Measurements from ENCODE around the gene GPSM1. TPM values are rescaled to one million over a fixed set of nuclear protein-coding genes. Genes with fewer than 3 reads are reported as not detected.

The GPSM1 gene
- total RNA-seq, 1 donor from 2014 or later, result 19.2 TPM

GRCh38 chr9:136280535-136281315, 46.6 kb upstream of the GPSM1 start:
- Histone ChIP-seq H3K4me3 (no peak overlapping the region), H3K4me1 (peaks cover 6% of the 10 kb centered on the region), H3K27me3 (ENCODE audit: low read depth) (peaks cover 33% of the 10 kb centered on the region), H3K9me3 (no peaks in the 10 kb centered on the region), H3K36me3 (no peaks in the 10 kb centered on the region), H3K27ac (no peak overlapping the region)
- intact Hi-C loops (cut with DNase I), result no loop called here
- ATAC-seq (no peak), DNase-seq (no peak)
- TF ChIP-seq CTCF (IDR thresholded peaks at IDR 0.05), result no peak

DNA sequence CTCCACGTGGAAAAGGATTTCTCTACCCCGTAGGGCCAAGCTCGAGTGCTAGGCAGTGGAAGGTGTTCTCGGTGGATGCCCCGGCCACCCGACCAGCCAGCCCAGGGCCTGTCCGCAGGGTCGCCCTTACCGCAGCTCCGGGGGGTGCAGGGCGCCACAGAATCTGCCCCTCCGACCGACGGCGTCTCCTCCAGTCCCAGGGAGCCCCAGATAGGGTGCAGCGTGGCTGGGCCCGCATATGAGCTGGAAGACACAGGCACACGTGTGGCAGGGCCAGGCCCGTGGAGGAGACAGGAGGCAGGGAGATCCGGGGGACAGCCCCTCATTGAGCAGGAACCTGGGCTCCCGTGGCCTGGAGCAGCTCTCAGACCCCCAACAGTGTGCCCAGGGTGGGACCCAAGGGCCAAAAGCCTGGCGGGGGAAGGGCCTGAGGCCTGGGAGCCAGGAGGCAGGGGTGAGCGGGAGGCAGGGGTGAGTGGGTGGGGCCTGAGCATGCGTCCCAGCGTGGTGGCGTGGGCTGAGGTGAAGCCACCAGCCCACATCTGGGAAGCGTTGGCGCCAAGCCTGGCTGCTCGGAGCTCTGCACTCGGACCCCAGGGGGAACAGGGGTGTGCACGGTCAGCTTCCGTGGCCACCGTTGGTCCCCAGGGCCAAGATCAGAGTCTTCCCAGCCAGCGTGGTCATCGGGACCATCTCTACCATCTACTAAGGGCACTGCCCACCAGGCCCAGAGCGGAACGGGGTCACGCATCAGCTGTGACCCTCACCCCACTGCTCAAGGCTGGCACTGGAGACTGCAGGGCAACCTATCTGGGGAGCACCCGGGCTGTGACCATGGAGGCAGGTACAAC, 45.7 kb upstream of the GPSM1 start:
- H3K27ac ChIP-seq, result no peak overlapping the region
- DNase-seq (no peak), ATAC-seq (no peak)
- H3K27me3 ChIP-seq (ENCODE audit: low read depth), result peaks cover 26% of the 10 kb centered on the region
- H3K4me3 ChIP-seq, result no peak overlapping the region
- peaks cover 6% of the 10 kb centered on the region for H3K4me1 ChIP-seq
- intact Hi-C loops (cut with DNase I), result no loop called here
- no peak for TF ChIP-seq CTCF (IDR thresholded peaks at IDR 0.05)
- no peaks in the 10 kb centered on the region for H3K36me3 ChIP-seq
- no peaks in the 10 kb centered on the region for H3K9me3 ChIP-seq

- intact Hi-C loops (cut with DNase I), result no loop called here
- no peaks in the 10 kb centered on the region for H3K36me3 ChIP-seq
- H3K4me1 ChIP-seq, result peaks cover 6% of the 10 kb centered on the region
These were observed 45.0 kb upstream of the GPSM1 start for GRCh38 chr9:136282272-136282861.

DNA sequence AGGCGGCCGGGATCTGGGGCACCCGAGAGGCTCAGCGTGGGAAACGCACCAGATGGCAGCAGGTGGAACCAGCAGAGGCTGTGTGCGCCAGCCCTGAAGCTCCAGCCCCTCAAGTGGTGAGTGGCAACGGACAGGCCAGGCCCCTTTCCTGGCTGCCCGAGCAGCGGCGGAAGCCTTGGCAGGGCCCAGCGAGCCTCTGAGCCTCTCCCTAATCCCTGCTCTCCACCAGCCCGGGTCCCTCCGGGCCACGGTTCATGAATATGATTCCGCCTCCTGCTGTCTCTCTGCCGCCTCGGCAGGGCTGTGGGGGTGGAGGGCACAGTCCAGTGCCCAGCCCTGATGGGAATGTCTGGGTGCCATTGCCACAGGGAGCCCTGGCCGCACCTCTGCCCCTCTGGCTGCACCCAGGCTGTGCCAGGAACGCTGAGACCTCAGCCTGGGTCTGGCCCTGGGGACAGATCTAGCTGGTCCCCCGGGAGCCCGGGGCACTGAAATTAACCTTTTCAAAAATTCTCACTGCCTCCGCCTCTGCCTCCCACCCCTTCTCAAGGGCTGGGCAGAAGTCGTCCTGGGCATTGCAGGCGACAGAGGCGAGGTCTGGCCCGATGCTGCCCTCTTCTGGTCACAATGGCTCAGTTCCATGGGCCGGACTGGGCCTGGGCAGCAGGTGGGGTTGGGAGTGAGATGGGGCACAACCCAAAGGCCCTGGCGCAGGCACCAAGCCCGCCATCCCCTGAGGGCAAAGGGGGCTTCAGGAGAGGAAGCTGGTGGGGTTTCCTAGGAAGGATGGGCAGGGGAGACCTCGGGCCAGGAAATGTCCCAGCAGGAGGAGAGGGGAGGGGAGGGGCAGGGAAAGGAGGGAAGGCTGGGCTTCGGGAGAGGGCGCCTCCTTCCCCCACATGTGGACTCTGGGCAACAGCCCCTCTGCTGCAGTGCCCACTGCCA, 43.8 kb upstream of the GPSM1 start:
- peak overlapping the region; percentile 30 for H3K4me3 ChIP-seq
- peaks cover 31% of the 10 kb centered on the region for H3K27me3 ChIP-seq (ENCODE audit: low read depth)
- ATAC-seq, result peak; percentile 90 to 94

More at GRCh38 chr9:136282272-136282861, 45.0 kb upstream of the GPSM1 start:
- Histone ChIP-seq H3K9me3 (no peaks in the 10 kb centered on the region), H3K4me3 (no peak overlapping the region), H3K27ac (no peak overlapping the region), H3K27me3 (ENCODE audit: low read depth) (peaks cover 26% of the 10 kb centered on the region)
- DNase-seq (no peak), ATAC-seq (no peak)
- no peak for TF ChIP-seq CTCF (IDR thresholded peaks at IDR 0.05)

More for the DNA sequence above, 43.8 kb upstream of the GPSM1 start:
- DNase-seq, result peak; percentile 82
- Histone ChIP-seq H3K27ac (no peak overlapping the region), H3K4me1 (peaks cover 6% of the 10 kb centered on the region), H3K9me3 (no peaks in the 10 kb centered on the region), H3K36me3 (no peaks in the 10 kb centered on the region)
- intact Hi-C loops (cut with DNase I), result no loop called here
- TF ChIP-seq CTCF (IDR thresholded peaks at IDR 0.05), result peak; percentile 88

Measured in lower lobe of right lung (tissue), 2 donors.